Stimulated activated CD8-positive, alpha-beta memory T cell treated with anti-CD3 and anti-CD28 coated beads, Interleukin-4, amount 100 ng/mL, for 48 hours (primary cell): ENCODE data around the gene RAB12.
"Not testable (repeated sequence)": the region's sequence is repeated elsewhere in the genome, so short reads cannot be mapped to it uniquely, and the experiment has no call there.

Experiments used
- DNase-seq: peaks from one replicate; pipeline ENCODE4 v3.0.0-alpha.2; 2020

Gene RAB12

GRCh38 chr18:8614875-8615274 is 5.6 kb downstream of the RAB12 start:
- no peak for DNase-seq

- no peak for DNase-seq
These were observed 6.3 kb downstream of the RAB12 start for GRCh38 chr18:8615397-8616027.

- DNase-seq: no peak
These were observed 6.8 kb downstream of the RAB12 start for GRCh38 chr18:8616028-8616401.

- DNase-seq: no peak
These were observed 8.7 kb downstream of the RAB12 start for GRCh38 chr18:8617907-8618306.

- DNase-seq: no peak
These were observed 9.8 kb downstream of the RAB12 start for GRCh38 chr18:8619041-8619440.

GRCh38 chr18:8619835-8620577 is 10.8 kb downstream of the RAB12 start:
- no peak for DNase-seq

GRCh38 chr18:8620845-8621244 is 11.6 kb downstream of the RAB12 start:
- DNase-seq: no peak

GRCh38 chr18:8622625-8623024 is 13.4 kb downstream of the RAB12 start:
- not testable (repeated sequence) for DNase-seq

- no peak for DNase-seq
These were observed 14.4 kb downstream of the RAB12 start for GRCh38 chr18:8623549-8624106.

- DNase-seq: no peak
These were observed 16.3 kb downstream of the RAB12 start for GRCh38 chr18:8625461-8626092.

GRCh38 chr18:8626414-8627106 is 17.3 kb downstream of the RAB12 start:
- DNase-seq: no peak

- DNase-seq: no peak
These were observed 17.9 kb downstream of the RAB12 start for GRCh38 chr18:8627107-8627472.

- DNase-seq: no peak
These were observed 18.3 kb downstream of the RAB12 start for GRCh38 chr18:8627540-8627939.

GRCh38 chr18:8629602-8630001 is 20.4 kb downstream of the RAB12 start:
- DNase-seq: no peak

- DNase-seq: no peak
These were observed 21.3 kb downstream of the RAB12 start for GRCh38 chr18:8630546-8630945.

- DNase-seq: no peak
These were observed 22.0 kb downstream of the RAB12 start for GRCh38 chr18:8631265-8631664.

- DNase-seq: no peak
These were observed 23.1 kb downstream of the RAB12 start for GRCh38 chr18:8632386-8632785.

GRCh38 chr18:8634508-8634907 is 25.3 kb downstream of the RAB12 start:
- DNase-seq: no peak

- DNase-seq: no peak
These were observed 25.9 kb downstream of the RAB12 start for GRCh38 chr18:8635087-8635486.

GRCh38 chr18:8639762-8640161 is 30.5 kb downstream of the RAB12 start:
- DNase-seq: no peak

- DNase-seq: no peak
These were observed 34.2 kb downstream of the RAB12 start for GRCh38 chr18:8643326-8643878.

- not testable (repeated sequence) for DNase-seq
These were observed 38.1 kb downstream of the RAB12 start for GRCh38 chr18:8647359-8647758.
